Prostate gland (tissue), 2 donors: ENCODE measurements around the gene GNAQ.

Source experiments
- POLR2A ChIP-seq: fragments of 450-650 bp; IDR thresholded peaks from one replicate; pipeline ENCODE4 v1.6.1; 2016; ENCODE audit warnings: antibody characterized with exemption, mild to moderate bottlenecking
- POLR2AphosphoS5 ChIP-seq: sonication (generic); formaldehyde crosslinking; IDR thresholded peaks from one replicate; pipeline ENCODE4 v1.6.1; 2017; ENCODE audit warnings: antibody characterized with exemption
- TF ChIP-seq, protein P1 (sequence below), 4 experiments: fragments of 200-600 bp in 2 of 4; fragments of 450-650 bp in 2 of 4; sonication (generic) in 2 of 4; IDR thresholded peaks; 1 replicate in 3 of 4; 2 replicates in 1 of 4; pipeline ENCODE4 v1.5.1; 2016 to 2019; ENCODE audit warnings: antibody characterized with exemption in 4 of 4, mild to moderate bottlenecking in 2 of 4, moderate library complexity in 2 of 4

GRCh38 chr9:77915744-77916143 is 115.9 kb downstream of the GNAQ start:
- TF ChIP-seq, protein P1, sequence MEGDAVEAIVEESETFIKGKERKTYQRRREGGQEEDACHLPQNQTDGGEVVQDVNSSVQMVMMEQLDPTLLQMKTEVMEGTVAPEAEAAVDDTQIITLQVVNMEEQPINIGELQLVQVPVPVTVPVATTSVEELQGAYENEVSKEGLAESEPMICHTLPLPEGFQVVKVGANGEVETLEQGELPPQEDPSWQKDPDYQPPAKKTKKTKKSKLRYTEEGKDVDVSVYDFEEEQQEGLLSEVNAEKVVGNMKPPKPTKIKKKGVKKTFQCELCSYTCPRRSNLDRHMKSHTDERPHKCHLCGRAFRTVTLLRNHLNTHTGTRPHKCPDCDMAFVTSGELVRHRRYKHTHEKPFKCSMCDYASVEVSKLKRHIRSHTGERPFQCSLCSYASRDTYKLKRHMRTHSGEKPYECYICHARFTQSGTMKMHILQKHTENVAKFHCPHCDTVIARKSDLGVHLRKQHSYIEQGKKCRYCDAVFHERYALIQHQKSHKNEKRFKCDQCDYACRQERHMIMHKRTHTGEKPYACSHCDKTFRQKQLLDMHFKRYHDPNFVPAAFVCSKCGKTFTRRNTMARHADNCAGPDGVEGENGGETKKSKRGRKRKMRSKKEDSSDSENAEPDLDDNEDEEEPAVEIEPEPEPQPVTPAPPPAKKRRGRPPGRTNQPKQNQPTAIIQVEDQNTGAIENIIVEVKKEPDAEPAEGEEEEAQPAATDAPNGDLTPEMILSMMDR (IDR thresholded peaks at IDR 0.05) = no peak
- no peak for TF ChIP-seq POLR2A
- TF ChIP-seq POLR2AphosphoS5 = no peak
